GM13976 (cell line): ENCODE data around the gene CSHL1.
A peak's percentile ranks its signal among the peaks of the same experiment; 100 is the strongest.

Source experiments
- DNase-seq: peaks from one replicate; pipeline ENCODE4 v3.0.0; 2012; ENCODE audit warnings: low spot score
- in situ Hi-C: fragments of 300-500 bp; cut with MboI; formaldehyde crosslinking; loops from one replicate; pipeline ENCODE4 v1.12.0; 2022; ENCODE audit warnings: low sequenced_read_pairs, mixed read lengths, inconsistent platforms; ENCODE audit not compliant: unreplicated experiment
- TF ChIP-seq, protein P1 (sequence below): IDR thresholded peaks from 2 replicates; pipeline ENCODE4 v1.5.1; 2012; ENCODE audit warnings: borderline replicate concordance, mild to moderate bottlenecking; ENCODE audit not compliant: insufficient read depth; ENCODE audit errors: extremely low read depth, missing control alignments, control extremely low read depth

The CSHL1 gene

DNA sequence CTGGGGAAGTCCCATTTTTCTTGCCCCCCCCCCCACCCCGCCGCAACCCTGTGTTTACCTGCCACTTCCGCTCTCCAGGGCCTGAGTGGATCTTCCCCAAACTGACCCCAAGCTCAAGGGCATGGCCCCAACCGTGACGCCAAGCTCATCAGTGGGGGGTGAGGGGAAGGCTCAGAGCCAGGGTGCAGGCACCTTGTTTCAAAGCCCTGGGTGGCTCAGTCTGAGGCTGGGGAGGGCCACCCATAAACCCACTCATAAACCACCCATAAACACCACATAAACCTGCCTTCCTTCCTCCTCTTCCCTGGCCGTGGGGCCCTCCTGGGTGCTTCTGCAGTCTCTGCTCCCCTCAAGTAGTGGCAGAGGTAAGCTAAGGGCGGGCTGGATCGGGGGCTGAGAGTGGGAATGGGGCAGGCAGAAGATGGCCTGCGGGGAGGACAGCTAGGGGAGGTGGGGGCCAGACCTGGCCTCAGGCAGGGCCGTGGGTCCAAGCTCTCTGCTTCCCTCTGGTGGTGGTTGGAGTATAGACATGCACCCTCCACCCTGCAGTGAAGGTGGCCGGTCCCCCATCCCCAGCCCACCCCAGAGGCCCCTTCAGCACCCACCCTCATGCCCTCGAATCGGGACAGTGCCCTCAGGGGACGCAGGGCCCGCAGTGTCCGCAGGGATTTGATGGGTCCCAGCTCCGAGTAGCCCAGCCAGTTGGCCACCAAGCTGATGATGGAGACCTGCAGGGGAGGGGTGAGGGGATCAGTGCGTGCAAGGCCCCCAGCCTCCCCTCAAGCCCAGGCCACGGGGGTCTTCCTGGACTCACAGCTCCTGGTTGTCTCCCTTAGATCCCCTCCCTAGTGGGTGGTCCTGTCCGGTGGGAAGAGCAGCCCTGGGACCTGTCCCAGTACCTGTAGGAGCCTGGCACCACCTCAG is 35.6 kb upstream of the CSHL1 start:
- DNase-seq = peak; percentile 94
- in situ Hi-C loops = no loop called here

DNA sequence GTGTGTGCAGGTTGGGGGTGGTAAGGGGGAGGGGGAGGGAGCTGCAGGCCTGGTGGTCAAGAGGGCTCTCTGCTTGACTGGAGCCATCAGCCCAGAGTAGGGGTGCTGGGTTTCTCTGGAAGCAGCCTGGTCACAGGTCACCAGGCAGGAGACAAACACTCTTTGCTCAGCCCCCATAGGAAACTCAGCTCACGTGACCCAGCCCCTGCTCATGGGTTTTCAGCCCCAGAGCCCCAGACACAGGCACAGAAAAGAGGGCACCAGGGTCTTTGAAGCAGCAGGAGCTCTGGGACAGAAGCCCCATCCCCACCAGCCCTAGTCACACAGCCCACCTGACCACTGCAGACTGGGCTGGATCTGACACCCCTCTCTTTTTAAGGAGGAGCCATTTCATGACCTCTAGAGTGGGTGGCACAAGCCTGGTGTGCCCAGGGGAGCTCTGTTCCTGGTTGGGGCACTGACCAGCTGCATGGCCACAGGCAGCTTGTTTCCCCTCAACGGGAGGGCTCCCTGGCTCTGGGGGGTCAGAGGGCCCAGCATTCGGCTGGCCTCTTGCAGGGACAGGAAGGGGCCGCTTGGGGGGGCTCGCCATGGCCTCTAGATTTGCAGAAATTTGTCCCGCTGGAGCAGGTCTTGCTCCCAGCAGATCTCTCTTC is 34.9 kb upstream of the CSHL1 start:
- in situ Hi-C loops = no loop called here
- peak; percentile 78 for DNase-seq
- TF ChIP-seq, protein P1, sequence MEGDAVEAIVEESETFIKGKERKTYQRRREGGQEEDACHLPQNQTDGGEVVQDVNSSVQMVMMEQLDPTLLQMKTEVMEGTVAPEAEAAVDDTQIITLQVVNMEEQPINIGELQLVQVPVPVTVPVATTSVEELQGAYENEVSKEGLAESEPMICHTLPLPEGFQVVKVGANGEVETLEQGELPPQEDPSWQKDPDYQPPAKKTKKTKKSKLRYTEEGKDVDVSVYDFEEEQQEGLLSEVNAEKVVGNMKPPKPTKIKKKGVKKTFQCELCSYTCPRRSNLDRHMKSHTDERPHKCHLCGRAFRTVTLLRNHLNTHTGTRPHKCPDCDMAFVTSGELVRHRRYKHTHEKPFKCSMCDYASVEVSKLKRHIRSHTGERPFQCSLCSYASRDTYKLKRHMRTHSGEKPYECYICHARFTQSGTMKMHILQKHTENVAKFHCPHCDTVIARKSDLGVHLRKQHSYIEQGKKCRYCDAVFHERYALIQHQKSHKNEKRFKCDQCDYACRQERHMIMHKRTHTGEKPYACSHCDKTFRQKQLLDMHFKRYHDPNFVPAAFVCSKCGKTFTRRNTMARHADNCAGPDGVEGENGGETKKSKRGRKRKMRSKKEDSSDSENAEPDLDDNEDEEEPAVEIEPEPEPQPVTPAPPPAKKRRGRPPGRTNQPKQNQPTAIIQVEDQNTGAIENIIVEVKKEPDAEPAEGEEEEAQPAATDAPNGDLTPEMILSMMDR = peak; percentile 8

More for the DNA sequence above, 35.6 kb upstream of the CSHL1 start:
- TF ChIP-seq, protein P1 = peak; percentile 65

DNA sequence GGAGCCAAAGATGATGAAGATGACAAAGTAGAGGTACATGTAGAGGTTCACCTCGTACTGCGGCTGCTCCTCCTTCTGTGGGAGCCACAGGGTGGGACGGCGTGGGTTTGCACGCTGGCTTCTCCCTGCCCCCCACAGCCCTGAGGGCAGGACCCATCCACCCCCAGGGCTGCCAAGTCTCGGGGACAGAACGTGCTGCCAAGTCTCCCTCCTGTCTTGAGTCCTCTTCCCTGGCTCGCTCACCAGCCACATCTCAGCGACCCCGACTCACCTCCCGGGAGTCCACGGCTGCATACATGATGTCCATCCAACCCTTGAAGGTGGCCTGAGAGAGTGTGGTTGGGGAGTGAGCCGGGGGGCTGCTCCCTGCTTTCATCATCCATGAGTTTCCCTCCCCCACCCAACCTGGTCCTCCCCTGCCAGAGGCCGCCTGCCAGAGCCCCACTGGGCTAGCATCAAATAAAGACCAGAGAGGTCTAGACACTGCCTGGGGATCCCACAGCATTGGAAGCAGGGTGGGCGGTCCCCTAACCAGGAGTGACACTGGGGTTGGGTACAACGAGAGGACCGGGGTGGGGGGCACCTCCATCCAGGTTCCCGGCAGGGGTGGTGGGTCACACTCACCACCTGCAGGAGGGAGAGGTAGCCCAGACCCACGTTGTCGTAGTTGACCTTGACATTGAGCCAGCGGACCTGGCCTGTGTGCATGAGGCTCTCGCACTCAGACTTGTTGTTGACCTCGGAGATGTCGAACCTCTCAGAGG is 33.9 kb upstream of the CSHL1 start:
- in situ Hi-C loops = no loop called here
- TF ChIP-seq, protein P1 = no peak
- DNase-seq = no peak

DNA sequence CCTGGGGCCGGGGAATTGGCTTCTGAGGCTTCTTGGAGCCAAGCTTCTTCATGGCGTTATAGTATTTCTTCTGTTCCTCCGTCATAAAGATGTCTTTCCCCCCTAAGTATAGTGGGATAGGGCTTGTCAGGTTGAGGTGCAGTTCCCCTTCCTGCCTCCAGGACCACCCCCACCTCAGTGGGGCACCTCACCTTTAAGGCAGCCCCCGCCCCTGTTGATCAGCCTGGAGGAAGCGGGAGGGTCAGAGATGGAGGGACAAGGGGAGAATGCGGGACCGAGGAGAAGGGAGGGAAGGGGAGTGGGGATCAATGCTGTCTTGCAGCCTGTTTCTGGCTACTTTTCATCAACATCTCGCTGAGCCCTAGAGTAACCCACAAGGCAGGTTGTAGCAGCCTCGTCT is 32.7 kb upstream of the CSHL1 start:
- DNase-seq = no peak
- in situ Hi-C loops = no loop called here
- TF ChIP-seq, protein P1 = no peak

DNA sequence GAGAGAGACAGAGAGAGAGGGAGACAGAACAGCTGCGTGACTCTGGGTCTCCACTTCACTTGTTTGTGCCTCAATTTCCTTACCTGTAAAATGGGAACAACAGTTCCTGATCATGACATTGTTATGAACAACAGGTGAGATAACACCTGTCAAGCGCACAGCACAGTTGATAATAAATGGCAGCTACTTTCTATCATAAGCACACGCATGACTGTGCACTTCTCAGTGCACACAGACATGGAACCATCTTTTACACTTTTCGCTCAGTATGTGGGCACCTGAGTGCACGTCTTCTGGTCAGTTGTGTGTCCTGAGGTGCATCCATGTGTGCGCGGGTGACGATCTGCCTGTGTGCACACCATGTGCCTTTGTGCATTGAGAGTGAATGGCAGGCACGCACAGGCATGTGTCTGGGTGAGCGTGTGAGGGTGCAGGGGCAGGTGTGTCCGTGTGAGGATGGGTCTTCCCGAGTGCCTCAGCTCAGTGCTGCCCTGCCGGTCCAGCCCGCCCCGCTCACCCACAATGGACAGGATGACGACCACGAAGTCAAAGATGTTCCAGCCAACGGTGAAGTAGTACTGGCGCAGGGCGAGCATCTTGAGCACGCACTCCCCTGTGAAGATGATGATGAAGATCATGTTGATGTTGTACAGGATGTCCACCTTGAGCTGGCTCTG is 31.4 kb upstream of the CSHL1 start:
- in situ Hi-C loops = no loop called here
- DNase-seq = no peak
- TF ChIP-seq, protein P1 = no peak

DNA sequence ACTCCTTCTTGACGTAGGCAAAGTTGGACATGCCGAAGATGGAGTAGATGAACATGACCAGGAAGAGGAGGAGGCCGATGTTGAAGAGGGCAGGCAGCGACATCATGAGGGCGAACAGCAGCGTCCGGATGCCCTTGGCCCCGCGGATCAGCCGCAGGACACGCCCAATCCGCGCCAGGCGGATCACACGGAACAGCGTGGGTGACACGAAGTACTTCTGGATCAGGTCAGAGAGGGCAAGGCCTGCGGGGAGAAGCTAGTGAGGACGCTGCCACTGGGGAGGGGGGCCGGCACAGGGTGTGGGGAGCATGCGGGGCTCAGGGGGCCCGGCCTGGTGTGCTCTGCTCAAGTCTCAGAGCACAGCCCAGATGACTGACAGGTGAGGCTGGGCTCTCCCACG is 30.7 kb upstream of the CSHL1 start:
- no peak for DNase-seq
- in situ Hi-C loops = no loop called here
- TF ChIP-seq, protein P1 = no peak
